ENCODE results near the gene PCDHGA1.

Gene PCDHGA1

DNA sequence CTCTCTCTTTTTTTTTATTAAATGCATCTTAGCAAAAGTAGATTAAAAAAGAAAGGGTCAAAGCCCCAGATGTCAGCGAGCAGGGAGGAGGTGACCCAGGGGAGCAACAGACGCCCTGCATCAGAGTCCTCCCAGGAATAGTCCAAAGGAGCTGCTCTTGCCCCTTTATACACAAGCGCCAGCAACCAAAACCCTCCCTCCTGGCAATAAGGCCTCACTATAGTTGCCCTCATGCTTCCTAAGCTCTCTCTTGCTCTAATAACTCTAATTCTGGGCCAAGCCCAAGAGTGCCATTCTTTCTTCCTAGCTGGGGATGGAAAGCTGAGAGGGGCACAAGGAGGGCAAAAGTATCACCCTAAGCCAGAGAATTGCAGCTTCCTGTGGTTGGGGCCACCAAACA, 184.8 kb downstream of the PCDHGA1 start:
- DNase-seq: no peak

DNA sequence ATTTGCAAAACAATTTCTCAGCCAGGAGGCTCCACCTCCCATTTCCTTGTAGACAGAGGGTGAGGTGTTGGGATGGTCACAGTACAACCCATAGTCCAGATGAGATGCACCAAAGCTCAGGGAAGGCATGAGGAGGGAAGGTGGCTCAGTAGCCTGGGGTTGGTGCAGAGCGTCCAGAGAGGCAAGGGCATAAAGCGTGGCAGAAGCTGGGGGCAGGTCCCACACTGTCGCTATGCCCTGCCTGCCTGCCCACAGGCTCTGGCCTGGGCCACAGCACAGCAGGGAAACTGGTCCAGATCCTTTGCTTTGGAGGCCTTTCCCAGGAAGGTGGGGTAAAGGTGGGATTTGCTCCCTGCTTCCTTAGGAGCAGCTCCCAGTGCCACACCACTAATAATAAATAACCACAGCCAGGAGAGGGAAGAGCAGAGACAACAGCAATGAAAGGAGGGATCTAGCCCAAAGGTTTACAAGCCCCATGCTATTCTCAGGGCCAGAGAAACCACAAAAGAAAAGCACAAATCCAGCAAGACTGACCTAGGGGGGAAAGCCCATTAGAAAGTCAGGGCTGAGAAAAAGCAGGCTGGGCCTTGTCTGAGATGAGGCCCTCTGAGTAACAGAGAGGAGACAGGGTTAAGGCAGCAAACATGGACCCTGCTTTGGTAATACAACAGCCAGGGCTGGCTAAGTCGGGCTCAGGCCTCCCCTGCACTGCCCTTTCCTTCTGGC, 185.8 kb downstream of the PCDHGA1 start:
- no peak for DNase-seq

DNA sequence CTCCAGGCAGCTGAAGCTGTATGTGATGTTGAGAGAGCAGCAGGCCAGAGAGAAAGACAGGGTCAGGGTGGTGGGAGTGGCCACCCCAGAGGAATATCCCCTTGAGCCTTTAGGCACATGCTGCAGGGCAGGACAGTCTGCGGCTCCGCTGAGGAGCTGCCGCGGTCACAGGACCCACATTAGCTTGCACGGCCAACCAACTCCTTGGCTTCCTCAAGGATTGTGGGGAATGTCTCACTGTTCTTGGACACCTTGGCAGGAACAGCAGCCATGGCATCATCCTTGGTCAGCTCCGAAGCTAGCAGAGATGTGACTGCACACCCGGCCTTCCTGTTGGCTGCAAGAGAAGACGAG, 186.3 kb downstream of the PCDHGA1 start:
- DNase-seq: no peak

DNA sequence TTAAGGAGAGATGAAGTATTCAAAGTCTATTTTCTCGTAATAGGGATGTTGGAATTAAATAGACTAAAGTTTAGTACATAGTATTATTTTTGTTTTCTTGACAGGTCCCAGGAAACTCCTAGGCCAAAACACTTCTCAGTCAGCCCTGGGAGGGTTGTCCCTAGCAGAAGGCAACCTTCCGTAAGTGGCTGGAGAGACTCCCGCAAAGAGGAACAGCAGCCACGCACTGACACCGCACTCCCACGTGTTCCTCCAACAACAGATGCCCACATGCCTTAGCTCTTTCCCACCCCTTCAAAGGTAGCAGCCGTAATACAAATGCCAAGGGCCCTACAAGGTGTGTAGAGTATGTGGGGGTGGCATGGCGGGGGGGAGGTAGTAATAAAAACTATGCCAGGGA, 187.0 kb downstream of the PCDHGA1 start:
- no peak for DNase-seq

DNA sequence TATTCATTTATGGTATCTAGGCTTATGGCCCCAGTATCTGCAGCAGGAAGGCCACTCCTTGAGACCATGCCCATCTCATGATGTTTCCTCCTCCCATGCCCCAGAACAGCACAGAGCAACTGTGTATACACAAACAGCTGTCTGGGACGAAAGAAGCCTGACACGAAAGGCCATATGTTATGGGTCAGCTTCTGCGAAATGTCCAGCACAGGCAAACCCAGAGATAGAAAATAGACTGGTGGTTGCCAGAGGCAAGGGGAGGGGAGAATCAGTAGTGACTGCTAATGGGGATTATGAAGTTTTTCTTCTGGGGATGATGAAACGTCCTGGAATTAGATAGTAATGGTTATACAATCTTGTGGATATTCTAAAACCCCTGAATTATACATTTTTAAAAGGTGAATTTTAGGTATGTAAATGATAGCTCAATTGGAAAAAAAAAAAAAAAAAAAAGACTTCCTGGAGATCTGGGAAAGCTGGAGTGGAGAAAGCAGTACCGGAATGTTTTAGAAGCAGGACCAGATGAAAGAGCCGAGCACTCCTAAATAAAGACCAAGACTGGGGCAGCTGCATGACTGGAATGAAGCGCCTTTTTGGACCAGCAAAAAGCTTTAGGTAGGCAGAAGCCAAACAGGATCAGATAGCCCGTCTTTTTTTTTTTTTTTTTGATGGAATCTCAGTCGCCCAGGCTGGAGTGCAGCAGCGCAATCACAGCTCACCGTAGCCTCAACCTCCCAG, 187.7 kb downstream of the PCDHGA1 start:
- no peak for DNase-seq

DNA sequence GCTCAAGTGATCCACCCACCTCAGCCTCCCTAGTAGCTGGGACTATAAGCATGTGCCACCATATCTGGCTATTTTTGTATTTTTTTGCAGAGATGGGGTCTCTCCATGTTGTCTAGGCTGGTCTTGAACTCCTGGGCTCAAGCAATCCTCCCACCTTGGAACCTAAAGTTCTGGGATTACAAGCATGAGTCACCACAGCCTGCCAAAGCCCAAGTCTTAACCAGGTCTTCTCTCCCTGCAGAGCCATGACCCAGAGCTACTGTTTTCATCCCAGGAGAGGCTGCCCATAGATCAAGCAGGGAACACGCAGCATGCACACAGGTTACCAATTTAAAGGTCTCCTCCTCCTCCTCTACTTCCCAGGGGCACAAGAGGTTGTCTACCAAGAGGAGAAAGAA, 188.3 kb downstream of the PCDHGA1 start:
- no peak for DNase-seq

DNA sequence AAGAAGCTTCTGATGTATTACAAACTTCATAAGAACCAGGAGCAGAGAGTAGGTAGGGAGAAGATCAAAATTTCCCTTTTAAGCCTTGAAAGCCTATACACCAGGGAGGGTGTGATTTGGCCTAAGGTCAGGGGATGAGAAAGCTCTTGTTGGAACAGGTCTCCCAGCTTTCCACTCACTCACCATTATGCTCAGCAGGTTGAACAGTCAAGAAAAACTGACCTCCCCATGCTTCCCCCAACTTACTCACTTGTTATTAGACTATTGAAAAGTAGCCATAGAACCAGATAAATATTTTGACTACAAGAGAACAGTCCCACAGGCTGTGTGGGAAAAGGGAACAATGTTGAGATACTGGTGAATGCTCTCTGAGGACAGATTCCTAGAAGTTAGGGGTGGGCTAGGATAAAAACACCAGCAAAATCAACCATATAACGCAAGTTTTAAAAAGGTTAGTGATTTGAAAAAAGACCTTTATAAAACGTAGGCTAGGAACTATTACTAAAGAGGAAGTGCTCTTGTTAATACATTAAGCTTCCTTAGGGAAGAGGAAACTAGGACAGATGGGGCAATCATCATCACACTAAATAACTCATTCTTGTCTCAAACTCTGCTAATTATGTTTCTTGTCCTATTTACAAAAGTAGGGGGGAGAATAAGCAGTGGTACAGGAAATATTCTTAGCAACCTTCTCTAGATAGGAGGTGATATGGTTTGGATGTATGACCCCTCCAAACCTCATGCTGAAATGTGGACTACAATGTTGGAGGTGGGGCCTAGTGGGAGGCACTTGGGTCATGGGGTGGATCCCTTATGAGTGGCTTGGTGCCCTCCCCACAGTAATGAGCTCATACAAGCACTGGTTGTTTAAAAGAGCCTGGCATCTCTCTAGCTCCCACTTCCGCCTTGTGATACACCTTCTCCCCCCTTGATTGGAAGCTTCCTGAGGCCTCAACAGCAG, 189.6 kb downstream of the PCDHGA1 start:
- DNase-seq: no peak

DNA sequence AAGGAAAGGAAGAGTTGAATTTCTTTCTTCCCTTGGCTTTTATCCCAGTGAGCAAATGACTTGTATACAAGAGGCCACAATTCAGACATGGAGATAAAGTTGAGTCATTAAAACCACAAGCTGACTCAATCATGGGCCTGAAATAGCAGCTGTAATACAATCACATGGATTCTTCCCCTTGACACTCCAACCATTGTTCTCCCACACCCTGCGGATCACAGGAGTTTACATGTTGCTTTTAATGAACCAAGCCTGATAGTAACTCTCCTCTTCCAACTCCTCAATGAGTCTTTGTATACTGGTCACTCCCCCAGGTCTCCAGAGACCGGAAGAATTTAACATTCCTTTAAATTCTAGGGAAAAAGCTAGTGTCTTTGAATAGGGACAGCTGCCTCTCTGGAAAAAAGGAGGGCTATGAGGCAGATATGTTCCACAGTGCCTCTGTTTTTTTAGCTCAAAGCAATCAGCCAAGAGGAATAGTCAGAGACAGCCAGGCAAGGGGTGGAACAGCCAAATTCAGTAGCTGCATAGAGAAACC, 191.0 kb downstream of the PCDHGA1 start:
- no peak for DNase-seq

DNA sequence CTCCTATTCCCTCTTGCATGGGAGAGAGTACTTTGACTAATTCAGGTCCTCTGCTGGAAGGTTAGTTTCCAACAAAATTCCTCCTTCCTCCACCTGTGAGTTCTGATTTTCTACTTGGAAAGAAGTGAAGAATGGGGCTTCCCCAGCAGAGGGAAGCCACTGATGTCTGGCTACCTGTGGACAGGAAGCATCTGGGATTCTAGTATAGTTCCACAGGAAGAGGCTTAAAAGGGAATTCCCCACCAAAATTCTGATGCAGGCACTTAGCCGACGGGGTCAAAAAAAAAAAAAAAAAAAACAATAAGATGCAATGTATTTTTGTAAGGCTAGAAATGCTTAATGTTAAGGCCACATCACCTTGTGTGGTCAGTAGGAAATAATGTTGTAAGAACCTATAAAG, 192.0 kb downstream of the PCDHGA1 start:
- no peak for DNase-seq

DNA sequence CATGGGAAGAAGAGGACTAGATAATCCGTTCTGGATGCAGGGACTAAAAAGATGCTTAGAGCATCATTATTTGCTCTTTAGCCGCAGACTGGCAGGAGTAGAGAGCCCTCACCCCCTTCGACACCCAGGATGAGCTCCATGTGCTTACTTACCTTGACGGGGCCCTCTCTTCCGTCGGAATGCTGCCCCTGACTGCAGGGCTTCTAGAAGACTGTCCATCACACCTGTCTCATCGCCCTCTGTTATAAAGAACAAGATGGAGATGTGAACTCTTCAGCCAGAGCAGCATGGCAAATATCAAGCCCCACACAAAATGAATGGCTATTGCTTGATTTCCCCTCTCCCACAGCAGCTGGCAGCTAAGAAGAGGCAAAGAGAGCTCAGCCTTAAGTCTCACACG, 193.7 kb downstream of the PCDHGA1 start:
- no peak for DNase-seq

DNA sequence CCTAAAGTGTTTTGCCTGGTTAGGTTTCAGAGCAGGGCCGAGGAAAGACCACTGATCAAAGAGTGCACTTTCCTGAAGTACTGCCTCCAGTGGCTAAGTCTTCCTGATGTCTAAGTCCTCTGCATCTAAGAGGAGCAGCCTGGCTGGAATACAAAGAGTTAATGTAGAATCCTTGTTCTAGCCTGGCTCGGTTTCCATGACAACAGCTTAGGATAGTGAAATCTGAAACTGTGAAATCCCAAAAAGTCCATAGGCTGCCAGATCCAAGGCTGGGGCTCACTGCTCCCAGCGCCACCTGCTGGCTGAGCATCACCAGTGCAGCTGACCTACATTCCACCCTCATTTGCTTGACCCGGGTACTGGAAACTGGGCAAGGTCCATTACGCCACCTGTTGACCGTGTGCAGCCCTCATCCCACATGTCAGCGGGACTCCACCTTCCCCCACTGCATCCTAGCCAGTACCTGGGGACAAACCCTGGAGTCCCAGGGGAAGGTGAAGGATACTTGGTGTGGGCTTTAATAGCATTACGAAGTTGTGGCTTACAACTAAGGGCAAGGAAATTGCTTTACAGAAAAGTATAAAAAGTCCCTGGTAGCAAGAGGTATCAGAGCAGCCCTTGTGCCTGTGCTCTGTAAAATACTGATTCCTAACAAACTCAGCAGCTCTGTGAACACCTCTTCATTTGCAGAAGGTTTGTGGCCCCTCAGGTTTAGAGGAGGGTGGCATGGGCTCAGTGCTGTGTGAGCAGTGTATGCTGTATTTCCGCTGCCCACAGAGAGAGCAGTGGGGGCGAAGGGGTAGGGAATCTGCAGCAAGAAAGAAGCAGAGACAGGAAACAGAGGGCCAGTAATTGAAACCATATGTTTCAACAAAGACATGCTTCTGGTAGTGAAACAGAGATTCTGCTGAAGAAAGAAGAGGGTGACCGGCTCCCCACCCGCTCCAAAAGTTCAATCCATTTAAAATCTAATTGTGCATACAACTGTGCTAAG, 194.6 kb downstream of the PCDHGA1 start:
- peak; percentile 77 for DNase-seq

DNA sequence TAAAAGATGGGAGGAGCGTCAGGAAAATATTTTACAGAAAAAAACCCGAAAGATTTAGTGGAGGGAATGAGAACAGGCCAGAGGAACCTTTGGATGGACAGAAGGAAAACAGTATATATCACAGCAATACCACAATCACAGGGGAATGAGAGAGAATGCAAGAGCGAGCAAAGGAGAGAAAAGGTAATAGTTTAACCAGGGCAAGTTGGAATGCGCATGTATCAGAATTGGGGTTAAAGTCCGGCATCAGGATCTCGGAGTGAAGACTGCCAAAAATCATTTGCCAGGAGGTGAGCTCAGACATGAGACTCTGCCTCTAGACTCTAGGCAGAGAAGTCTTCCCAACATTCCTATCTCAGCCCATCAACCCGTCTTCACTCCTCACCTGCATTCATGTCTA, 195.3 kb downstream of the PCDHGA1 start:
- no peak for DNase-seq

DNA sequence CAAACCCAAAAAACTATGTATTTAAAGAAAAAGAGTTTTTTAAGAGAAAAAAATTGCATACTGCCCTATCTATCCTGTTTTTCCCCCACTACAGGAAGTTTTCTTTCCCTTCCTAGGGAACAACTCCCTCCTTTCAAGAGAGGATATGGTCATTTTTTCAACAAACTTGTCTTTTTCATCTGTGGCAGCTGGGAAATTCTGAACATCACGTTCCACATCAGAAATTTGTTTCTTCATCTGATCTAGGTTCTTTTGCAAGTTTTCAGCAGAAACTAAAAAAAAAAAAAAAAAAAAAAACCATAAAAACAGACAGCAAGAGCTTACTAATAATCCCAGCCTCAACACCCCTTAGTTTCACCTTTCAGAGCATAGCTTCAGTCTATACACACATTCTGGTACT, 197.1 kb downstream of the PCDHGA1 start:
- no peak for DNase-seq

DNA sequence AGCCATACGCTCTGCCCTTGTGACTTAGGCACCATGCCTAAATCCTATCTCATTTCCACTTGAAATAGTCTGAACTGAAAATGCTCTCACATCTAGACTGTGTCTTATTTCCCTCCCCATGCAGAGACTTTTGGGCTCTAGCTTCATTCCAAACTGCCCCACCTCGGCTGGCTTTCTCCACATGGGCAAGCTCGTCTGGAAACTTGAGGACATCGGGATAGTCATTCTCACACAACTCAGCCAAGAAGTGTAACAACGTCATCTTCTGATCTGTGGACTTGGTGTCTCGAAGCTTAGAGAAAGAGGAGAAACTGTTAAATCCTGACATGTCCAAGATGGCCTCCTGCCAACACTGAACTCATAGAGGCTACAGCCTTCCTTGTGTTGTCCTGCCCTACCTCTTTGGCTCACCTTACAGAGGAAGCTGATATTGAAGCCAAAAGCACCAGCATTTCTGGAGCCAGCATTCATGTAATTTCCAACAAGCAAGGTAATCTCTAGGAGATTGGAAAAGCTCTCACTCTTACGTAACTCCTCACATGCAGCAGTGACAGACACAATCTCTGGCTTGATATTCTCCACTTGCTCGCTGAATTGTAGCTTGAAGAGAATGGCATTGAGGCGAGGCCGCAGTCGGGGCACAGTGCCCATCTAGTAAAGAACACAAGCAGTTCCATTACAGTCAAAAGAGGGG, 198.1 kb downstream of the PCDHGA1 start:
- DNase-seq: no peak

DNA sequence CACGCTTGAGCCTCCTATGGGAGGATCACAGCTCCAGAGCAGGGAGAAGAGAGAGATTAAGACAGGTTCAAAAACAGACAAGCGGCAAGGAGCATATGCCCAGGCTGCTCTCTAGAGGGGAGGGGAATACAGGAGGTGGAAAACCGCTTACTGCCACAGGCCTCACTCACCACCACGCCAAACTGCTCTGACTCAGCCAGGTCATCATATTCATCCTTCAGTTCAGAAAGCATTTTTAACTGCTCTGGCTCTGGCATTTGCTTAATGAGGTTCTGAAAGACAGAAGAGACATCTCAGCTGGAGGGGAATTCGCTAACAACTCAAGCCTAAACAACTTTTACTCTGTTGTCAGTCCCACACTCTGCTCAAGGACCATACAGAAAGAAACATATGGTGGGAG, 198.7 kb downstream of the PCDHGA1 start:
- DNase-seq: no peak

DNA sequence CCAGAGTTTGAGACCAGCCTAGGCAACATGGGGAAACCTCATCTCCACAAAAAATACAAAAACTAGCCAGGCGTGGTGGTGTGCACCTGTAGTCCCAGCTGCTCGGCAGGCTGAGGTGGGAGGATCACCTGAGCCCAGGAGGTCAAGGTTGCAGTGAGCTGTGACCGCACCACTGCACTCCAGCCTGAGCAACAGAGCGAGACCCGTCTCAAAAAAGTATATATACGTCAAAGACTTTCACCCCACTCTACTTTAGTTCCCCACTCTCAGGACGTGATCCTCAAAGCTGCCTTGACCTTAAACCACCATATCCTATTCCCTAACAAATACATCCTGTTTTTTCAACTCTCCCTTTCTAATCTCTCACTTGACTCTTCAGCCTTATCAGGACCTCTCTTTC, 199.6 kb downstream of the PCDHGA1 start:
- no peak for DNase-seq

DNA sequence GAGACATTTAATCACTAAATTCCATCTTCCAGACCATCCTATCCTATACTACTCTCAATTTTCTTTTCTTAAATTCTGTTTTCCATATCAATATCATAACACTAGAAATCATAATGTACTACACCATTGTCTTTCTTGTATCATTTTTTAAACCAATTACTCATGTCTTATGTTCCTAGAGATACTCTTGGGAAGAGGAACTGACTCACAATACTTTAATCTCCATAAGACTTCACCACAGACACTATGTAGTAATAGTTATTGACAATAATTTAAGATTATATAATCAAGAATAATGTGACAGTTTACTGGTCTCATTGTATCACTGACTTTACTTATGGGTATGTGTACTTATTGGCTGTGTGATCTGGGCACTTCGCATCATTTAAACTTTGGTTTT, 202.4 kb downstream of the PCDHGA1 start:
- no peak for DNase-seq

DNA sequence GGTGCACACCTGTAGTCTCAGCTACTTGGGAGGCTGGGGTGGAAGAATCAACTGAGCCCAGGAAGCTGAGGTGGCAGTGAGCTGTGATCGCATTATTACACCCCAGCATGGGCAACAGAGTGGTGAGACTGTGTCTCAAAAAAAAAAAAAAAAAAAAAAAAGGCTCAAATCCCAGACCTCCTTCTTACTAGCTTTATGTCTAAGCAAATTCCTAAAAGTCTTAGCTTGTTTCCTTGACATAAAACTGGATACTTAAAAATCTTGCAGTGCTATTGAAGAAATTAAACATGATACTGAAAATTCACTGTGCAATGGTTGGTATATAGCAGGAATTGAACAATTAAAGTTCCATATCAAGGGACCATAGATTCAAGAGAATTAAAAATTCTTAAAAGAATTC, 203.6 kb downstream of the PCDHGA1 start:
- DNase-seq: no peak

DNA sequence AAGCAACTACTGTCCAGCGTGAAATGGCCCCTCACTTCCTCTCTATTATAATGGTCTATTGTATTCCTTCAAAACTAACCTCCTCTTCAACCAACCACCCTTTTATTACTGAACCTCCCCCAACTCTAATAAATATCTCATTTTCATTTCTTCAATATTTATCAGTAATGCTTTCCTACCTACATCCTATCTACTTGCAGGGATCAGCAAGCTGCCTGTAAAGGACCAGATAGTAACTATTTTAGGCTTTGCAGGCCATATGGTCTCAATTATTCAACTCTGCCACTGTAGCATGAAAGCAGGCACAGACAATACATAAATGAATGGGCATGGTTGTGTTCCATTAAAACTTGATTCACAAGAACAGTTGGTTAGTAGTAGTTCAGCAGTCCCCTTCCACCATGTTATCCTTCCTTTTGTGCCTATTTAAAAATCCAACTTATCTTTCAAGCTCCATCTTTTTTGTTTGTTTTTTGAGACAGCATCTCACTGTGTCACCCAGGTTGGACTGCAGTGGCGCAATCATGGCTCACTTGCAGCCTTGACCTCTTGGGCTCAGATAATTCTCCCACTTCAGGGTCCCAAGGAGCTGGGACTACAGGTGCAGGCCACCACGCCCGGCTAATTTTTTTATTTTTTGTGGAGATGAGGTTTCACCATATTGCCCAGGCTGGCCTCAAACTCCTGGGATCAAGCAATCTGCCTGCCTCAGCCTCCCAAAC, 204.3 kb downstream of the PCDHGA1 start:
- DNase-seq: no peak

DNA sequence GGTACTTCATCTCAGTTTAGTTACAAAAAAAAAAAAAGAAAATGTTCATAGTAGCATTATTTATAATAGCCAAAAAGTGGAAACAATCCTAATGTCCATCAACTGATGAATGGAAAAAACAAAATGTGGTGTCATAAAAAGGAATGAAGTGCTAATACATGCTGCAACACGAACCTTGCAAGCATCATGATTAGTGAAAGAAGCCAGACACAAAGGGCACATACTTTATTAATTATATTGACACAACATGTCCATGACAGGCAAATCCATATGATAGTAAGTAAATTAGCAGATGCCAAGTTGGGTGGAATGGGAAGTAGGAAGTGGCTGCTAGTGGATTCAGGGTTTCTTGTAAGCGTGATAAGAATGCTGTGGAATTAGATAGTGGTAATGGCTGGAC, 212.7 kb downstream of the PCDHGA1 start:
- no peak for DNase-seq

DNA sequence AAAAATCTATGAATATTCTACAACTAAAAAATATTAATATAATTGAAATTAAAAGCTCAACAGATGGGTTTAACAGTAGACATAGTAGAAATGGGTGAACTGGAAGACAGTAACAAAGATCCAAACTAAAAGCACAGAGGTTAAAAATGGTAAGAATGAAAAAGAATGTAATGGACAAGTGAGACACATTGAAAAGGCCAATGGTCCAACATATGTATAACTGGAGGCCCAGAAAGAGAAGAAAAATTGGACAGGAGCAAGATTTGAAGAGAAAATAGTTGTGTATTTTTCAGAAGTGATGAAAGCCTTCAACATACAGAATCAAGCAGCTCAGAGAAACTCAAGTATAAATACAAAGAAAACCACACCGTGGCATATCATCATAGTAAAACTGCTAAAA, 217.2 kb downstream of the PCDHGA1 start:
- DNase-seq: no peak

Data from RPMI8226 (cell line).